GM12878 (cell line): ENCODE data around the gene SPHK2. TPM values are rescaled to one million over a fixed set of nuclear protein-coding genes. Genes with fewer than 3 reads are reported as not detected.

Experiments
- ATAC-seq: fragments of 200-7000 bp; cut with Tn5 transposase; 3 replicates; pipeline ENCODE4 v1.9.1; 2020; ENCODE audit warnings: mild to moderate bottlenecking, moderate library complexity
- BruUV-seq: library from RNA; stranded (reverse); fragments of 400-500 nt; replicated peaks from 2 replicates; lab custom pipeline; 2021; lab: Mats Ljungman, UMichigan
- CTCF ChIA-PET: fragments of 300-600 bp; sonication (Branson Sonifier 250); formaldehyde crosslinking; extraction: SDS; loops from one replicate; lab custom pipeline; 2021; ENCODE audit warnings: inconsistent platforms; lab: Yijun Ruan, JAX
- POLR2A ChIA-PET: fragments of 350-600 bp; formaldehyde crosslinking; extraction: SDS; loops from one replicate; lab custom pipeline; 2021; ENCODE audit warnings: inconsistent platforms; lab: Charles Lee
- RAD21 ChIA-PET: fragments of 300-600 bp; sonication (Branson Sonifier 250); formaldehyde crosslinking; loops from one replicate; lab custom pipeline; 2023; ENCODE audit warnings: antibody characterized with exemption; ENCODE audit not compliant: unreplicated experiment; lab: Charles Lee
- SMC1A ChIA-PET: fragments of 300-600 bp; sonication (Branson Sonifier 250); formaldehyde crosslinking; loops from one replicate; lab custom pipeline; 2023; ENCODE audit not compliant: unreplicated experiment, uncharacterized antibody; lab: Charles Lee
- DNase-seq: peaks from one replicate; pipeline ENCODE4 v3.0.0-alpha.2; 2011; ENCODE audit warnings: low read depth, low spot score
- FAIRE-seq: peaks from 3 replicates; lab custom pipeline; 2011; peaks lifted over from hg19 to GRCh38; lab: Jason Lieb, UNC
- H2AFZ ChIP-seq: 2 replicates; pipeline ENCODE4 v1.6.0; 2011; ENCODE audit warnings: low read depth, low read length, control low read depth; ENCODE audit not compliant: control insufficient read depth
- H3K27ac ChIP-seq: 2 replicates; pipeline ENCODE4 v1.5.1; 2011; ENCODE audit warnings: control low read depth; ENCODE audit not compliant: control insufficient read depth, insufficient read depth
- H3K27me3 ChIP-seq, 2 experiments: replicated peaks in 1 of 2; 2 replicates each; pipeline versions ENCODE4 v1.6.0 to v1.6.1; 2011; ENCODE audit warnings: low read length in 1 of 2; ENCODE audit not compliant: control insufficient read depth in 2 of 2, insufficient read depth in 2 of 2
- H3K36me3 ChIP-seq, 2 experiments: 2 replicates each; pipeline ENCODE4 v1.5.1; 2011; ENCODE audit warnings: low read length in 1 of 2; ENCODE audit not compliant: control insufficient read depth in 2 of 2, insufficient read depth in 2 of 2
- H3K4me1 ChIP-seq: 2 replicates; pipeline ENCODE4 v1.6.1; 2011; ENCODE audit warnings: mild to moderate bottlenecking, low read length, moderate library complexity, mixed read lengths; ENCODE audit not compliant: control insufficient read depth, insufficient read depth
- H3K4me2 ChIP-seq: 2 replicates; pipeline ENCODE4 v1.6.0; 2011; ENCODE audit warnings: control low read depth; ENCODE audit not compliant: control insufficient read depth, insufficient read depth
- H3K4me3 ChIP-seq: fragments of 200-600 bp; sonication (generic); 2 replicates; pipeline ENCODE4 v1.5.1; 2016
- H3K79me2 ChIP-seq: 2 replicates; pipeline ENCODE4 v1.6.0; 2011; ENCODE audit warnings: low read length; ENCODE audit not compliant: control insufficient read depth, insufficient read depth
- H3K9ac ChIP-seq: 2 replicates; pipeline ENCODE4 v1.8.0; 2011; ENCODE audit warnings: low read length, control low read depth, mixed read lengths; ENCODE audit not compliant: control insufficient read depth, insufficient read depth
- H3K9me3 ChIP-seq: replicated peaks from 3 replicates; pipeline ENCODE4 v1.5.1; 2011; ENCODE audit warnings: mild to moderate bottlenecking, low read length; ENCODE audit not compliant: control insufficient read depth, insufficient read depth
- H4K20me1 ChIP-seq: 2 replicates; pipeline ENCODE4 v1.6.0; 2011; ENCODE audit not compliant: control insufficient read depth, insufficient read depth
- CEBPB ChIP-seq, 2 experiments: fragments of 150-350 bp in 1 of 2; IDR thresholded peaks; 2 replicates each; pipeline ENCODE4 v1.6.1; 2012 to 2014; ENCODE audit warnings: low read depth in 2 of 2, low read length in 2 of 2, borderline replicate concordance in 1 of 2, inconsistent platforms in 1 of 2
- DPF2 ChIP-seq: fragments of 450-650 bp; IDR thresholded peaks from 2 replicates; pipeline ENCODE4 v1.6.1; 2017; ENCODE audit warnings: mild to moderate bottlenecking
- KDM1A ChIP-seq: fragments of 200-600 bp; sonication (generic); IDR thresholded peaks from 2 replicates; pipeline ENCODE4 v1.6.1; 2016; ENCODE audit warnings: borderline replicate concordance
- KLF5 ChIP-seq: fragments of 450-650 bp; IDR thresholded peaks from 2 replicates; pipeline ENCODE4 v1.6.1; 2014; ENCODE audit warnings: mild to moderate bottlenecking; ENCODE audit not compliant: partially characterized antibody
- NFYB ChIP-seq: IDR thresholded peaks from 2 replicates; pipeline ENCODE4 v1.6.1; 2011; ENCODE audit warnings: low read depth, mild to moderate bottlenecking, low read length, improper control_type of control experiment, moderate library complexity; ENCODE audit not compliant: insufficient read depth
- RAD21 ChIP-seq: IDR thresholded peaks from 2 replicates; pipeline ENCODE4 v1.6.1; 2011; ENCODE audit warnings: mild to moderate bottlenecking, low read depth, low read length, moderate library complexity; ENCODE audit not compliant: insufficient read depth
- RUNX3 ChIP-seq: IDR thresholded peaks from 2 replicates; pipeline ENCODE4 v1.6.1; 2012; ENCODE audit warnings: low read length, inconsistent platforms
- TARDBP ChIP-seq: IDR thresholded peaks from 2 replicates; pipeline ENCODE4 v1.6.1; 2016; ENCODE audit warnings: borderline replicate concordance
- YY1 ChIP-seq: IDR thresholded peaks from 2 replicates; pipeline ENCODE4 v1.6.1; 2011; ENCODE audit warnings: low read depth, mild to moderate bottlenecking, low read length
- WGBS: methylation state at CpG from one replicate; pipeline ENCODE4 v1.1.6; 2016; ENCODE audit warnings: low lambda C conversion rate; ENCODE audit not compliant: insufficient replicate concordance, insufficient coverage; ENCODE audit errors: missing lambda C conversion rate; 5-methylcytosine and 5-hydroxymethylcytosine counted together
- in situ Hi-C: fragments of 300-500 bp; cut with MboI; formaldehyde crosslinking; loops from 9 replicates; pipeline ENCODE4 v1.14.3; 2018; ENCODE audit warnings: mixed read lengths
- intact Hi-C: fragments of 100-400 bp; cut with micrococcal nuclease; formaldehyde crosslinking; loops from one replicate; pipeline ENCODE4 v1.14.2; 2022; ENCODE audit not compliant: unreplicated experiment
- polyA plus RNA-seq, 11 experiments: library from polyadenylated mRNA; depleted of rRNA in 4 of 11; unstranded in 6 of 11; stranded (reverse) in 5 of 11; fragments of >200 nt; fragmentation: Nextera tagmentation in 4 of 11; fragmentation: Illumina TruSeq in 1 of 11; extraction: Ambion mirVana in 4 of 11; extraction: Trizol in 1 of 11; gene quantifications; 1 replicate in 1 of 11; 2 replicates in 10 of 11; pipeline versions ENCODE4 v1.2.1 to v1.2.3, GENCODE V29; 2011 to 2016; ENCODE audit warnings: inconsistent platforms in 2 of 11, missing spikeins in 2 of 11, low read depth in 1 of 11
- total RNA-seq, 4 experiments: library from RNA; depleted of rRNA in 3 of 4; stranded (reverse); fragments of >200 nt in 3 of 4; fragmentation: Illumina TruSeq in 1 of 4; extraction: Trizol in 1 of 4; gene quantifications; 2 replicates each; pipeline versions ENCODE4 v1.2.1 to v1.2.3, GENCODE V29; 2013 to 2021
- TF ChIP-seq, protein P1 (sequence below): IDR thresholded peaks from 2 replicates; pipeline ENCODE4 v1.6.1; 2012; ENCODE audit warnings: improper control_type of control experiment, low read depth, low read length; ENCODE audit not compliant: insufficient replicate concordance
- TF ChIP-seq, protein P2 (sequence below), 3 experiments: IDR thresholded peaks in 2 of 3; conservative IDR thresholded peaks in 1 of 3; 2 replicates each; pipeline ENCODE4 v1.5.1; 2011; ENCODE audit warnings: low read depth in 3 of 3, low read length in 3 of 3, mild to moderate bottlenecking in 3 of 3, control low read depth in 2 of 3, moderate library complexity in 2 of 3, inconsistent platforms in 1 of 3, mixed read lengths in 1 of 3; ENCODE audit not compliant: control insufficient read depth in 2 of 3, insufficient read depth in 1 of 3; ENCODE audit errors: extremely low read depth in 1 of 3
- TF ChIP-seq, protein P3 (sequence below): IDR thresholded peaks from 2 replicates; pipeline ENCODE4 v1.6.1; 2012; ENCODE audit warnings: low read depth, low read length, improper control_type of control experiment

SPHK2 gene
- total and polyA plus RNA-seq, 10 of the 15 experiments (the other 5 are each of a cell fraction or from before 2014, with no cell fraction given): 0.37 to 40.5 (median 11.2) TPM

- no peak for TF ChIP-seq DPF2
- TF ChIP-seq, protein P1, sequence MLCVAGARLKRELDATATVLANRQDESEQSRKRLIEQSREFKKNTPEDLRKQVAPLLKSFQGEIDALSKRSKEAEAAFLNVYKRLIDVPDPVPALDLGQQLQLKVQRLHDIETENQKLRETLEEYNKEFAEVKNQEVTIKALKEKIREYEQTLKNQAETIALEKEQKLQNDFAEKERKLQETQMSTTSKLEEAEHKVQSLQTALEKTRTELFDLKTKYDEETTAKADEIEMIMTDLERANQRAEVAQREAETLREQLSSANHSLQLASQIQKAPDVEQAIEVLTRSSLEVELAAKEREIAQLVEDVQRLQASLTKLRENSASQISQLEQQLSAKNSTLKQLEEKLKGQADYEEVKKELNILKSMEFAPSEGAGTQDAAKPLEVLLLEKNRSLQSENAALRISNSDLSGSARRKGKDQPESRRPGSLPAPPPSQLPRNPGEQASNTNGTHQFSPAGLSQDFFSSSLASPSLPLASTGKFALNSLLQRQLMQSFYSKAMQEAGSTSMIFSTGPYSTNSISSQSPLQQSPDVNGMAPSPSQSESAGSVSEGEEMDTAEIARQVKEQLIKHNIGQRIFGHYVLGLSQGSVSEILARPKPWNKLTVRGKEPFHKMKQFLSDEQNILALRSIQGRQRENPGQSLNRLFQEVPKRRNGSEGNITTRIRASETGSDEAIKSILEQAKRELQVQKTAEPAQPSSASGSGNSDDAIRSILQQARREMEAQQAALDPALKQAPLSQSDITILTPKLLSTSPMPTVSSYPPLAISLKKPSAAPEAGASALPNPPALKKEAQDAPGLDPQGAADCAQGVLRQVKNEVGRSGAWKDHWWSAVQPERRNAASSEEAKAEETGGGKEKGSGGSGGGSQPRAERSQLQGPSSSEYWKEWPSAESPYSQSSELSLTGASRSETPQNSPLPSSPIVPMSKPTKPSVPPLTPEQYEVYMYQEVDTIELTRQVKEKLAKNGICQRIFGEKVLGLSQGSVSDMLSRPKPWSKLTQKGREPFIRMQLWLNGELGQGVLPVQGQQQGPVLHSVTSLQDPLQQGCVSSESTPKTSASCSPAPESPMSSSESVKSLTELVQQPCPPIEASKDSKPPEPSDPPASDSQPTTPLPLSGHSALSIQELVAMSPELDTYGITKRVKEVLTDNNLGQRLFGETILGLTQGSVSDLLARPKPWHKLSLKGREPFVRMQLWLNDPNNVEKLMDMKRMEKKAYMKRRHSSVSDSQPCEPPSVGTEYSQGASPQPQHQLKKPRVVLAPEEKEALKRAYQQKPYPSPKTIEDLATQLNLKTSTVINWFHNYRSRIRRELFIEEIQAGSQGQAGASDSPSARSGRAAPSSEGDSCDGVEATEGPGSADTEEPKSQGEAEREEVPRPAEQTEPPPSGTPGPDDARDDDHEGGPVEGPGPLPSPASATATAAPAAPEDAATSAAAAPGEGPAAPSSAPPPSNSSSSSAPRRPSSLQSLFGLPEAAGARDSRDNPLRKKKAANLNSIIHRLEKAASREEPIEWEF: no peak
These were observed 55.0 kb downstream of the SPHK2 start (continued) for GRCh38 chr19:48674216-48674809.

DNA sequence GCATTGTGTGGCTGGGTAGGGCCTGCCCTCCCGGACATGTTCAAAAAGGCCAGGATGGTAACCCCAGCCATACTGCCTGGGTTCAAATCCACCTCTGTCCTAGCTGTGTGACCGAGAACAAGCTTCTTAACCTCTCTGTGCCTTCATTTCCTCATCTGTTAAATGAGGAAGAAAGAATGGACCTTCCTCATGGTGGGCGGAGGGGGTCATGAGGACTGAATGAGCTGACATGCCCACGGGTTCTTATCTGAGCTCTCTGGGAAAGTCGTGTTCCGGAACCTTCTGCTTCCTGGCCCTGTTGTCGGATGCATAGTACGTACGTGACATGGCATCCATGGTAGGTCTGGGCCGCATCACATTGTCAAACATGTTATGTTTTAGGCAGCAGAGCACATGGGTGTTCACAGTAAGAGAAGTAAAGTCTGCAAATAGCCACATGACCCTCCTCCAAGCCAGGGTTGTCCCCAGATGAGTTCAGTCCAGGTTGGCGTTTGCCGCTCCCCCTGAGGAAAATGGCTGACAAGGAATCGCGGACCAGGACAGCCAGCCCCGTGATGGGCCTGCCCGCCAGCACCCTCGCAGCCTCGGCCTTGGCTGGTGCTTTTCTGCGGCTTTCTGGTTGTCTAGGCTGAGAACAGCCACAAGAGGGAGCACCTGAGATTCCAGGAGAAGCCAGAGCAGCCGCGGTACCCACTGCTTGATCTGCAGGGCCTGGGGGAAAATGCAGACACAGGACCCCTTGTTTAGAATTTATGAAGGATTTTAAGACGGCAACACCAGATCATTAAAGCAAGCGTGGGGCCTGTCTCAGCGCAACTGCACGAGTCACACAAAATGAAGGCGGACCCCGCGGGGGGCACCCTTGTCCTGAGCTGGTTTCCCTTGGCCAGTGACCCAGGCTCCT is 55.9 kb downstream of the SPHK2 start:
- in situ Hi-C loops: no loop called here
- peak; percentile 81 for TF ChIP-seq RUNX3
- TF ChIP-seq YY1: peak; percentile 74
- no peak for TF ChIP-seq KLF5
- peak; percentile 64 for TF ChIP-seq RAD21
- TF ChIP-seq CEBPB (IDR thresholded peaks at IDR 0.05; ENCODE audit: borderline replicate concordance in 1 of 2, low read depth in 2 of 2, low read length in 2 of 2): no peak
- no peak for TF ChIP-seq NFYB
- no peak for TF ChIP-seq KDM1A
- TF ChIP-seq, protein P2, sequence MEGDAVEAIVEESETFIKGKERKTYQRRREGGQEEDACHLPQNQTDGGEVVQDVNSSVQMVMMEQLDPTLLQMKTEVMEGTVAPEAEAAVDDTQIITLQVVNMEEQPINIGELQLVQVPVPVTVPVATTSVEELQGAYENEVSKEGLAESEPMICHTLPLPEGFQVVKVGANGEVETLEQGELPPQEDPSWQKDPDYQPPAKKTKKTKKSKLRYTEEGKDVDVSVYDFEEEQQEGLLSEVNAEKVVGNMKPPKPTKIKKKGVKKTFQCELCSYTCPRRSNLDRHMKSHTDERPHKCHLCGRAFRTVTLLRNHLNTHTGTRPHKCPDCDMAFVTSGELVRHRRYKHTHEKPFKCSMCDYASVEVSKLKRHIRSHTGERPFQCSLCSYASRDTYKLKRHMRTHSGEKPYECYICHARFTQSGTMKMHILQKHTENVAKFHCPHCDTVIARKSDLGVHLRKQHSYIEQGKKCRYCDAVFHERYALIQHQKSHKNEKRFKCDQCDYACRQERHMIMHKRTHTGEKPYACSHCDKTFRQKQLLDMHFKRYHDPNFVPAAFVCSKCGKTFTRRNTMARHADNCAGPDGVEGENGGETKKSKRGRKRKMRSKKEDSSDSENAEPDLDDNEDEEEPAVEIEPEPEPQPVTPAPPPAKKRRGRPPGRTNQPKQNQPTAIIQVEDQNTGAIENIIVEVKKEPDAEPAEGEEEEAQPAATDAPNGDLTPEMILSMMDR (IDR thresholded peaks at IDR 0.05 in 2 of 3, conservative IDR thresholded peaks at IDR 0.05 in 1 of 3; ENCODE audit: control insufficient read depth in 2 of 3, extremely low read depth in 1 of 3, insufficient read depth in 1 of 3, low read depth in 3 of 3, low read length in 3 of 3): peak; percentile 81 to 89 (median 85)
- no peak for TF ChIP-seq TARDBP
- TF ChIP-seq, protein P3, sequence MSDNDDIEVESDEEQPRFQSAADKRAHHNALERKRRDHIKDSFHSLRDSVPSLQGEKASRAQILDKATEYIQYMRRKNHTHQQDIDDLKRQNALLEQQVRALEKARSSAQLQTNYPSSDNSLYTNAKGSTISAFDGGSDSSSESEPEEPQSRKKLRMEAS: no peak

More for the DNA sequence above, 55.9 kb downstream of the SPHK2 start:
- H3K27ac ChIP-seq: no peak overlapping the region
- H3K4me3 ChIP-seq: no peak overlapping the region
- no peaks in the 10 kb centered on the region for H4K20me1 ChIP-seq
- H3K36me3 ChIP-seq: no peaks in the 10 kb centered on the region
- intact Hi-C loops: loop anchor here (1.0 kb wide), 1 partner anchor 29 kb away; the partner anchor contains the start of gene CA11
- ChIA-PET SMC1A (interaction anchor here (0.8 to 1.9 kb wide), 10 partner anchors 10 to 296 kb away, joined by 3 to 11 read pairs (median 3); partner anchors contain the start of genes CA11 and HSD17B14), RAD21 (interaction anchor here (0.6 to 1.5 kb wide), 10 partner anchors 9 to 168 kb away, joined by 3 to 7 read pairs (median 4); partner anchors contain the start of gene CA11), CTCF (interaction anchor here (0.6 to 3.1 kb wide), 26 partner anchors 12 to 534 kb away, joined by 3 to 20 read pairs (median 4); partner anchors contain the start of genes CA11 and HSD17B14), POLR2A (interaction anchor here (0.6 to 1.2 kb wide), 3 partner anchors 16 to 29 kb away, joined by 3 to 4 read pairs (median 4); partner anchors contain the start of gene CA11)
- H3K9ac ChIP-seq: no peak overlapping the region
- peak; percentile 95 for ATAC-seq
- H3K27me3 ChIP-seq: peaks cover 0 to 2% of the 10 kb centered on the region in 2 experiments; a peak in 2 of 4 replicates
- no peak for DNase-seq
- H3K9me3 ChIP-seq: no peaks in the 10 kb centered on the region
- no peaks in the 10 kb centered on the region for H3K4me1 ChIP-seq
- FAIRE-seq: peak; percentile 74
- H2AFZ ChIP-seq: peak overlapping the region; percentile 57
- no peaks in the 10 kb centered on the region for H3K79me2 ChIP-seq
- BruUV-seq: no TSS peak
- WGBS: 35% methylated on average over 28 of the region's 28 CpGs
- H3K4me2 ChIP-seq: no peak overlapping the region
